ENCODE results near the gene SLC22A17. TPM values are rescaled to one million over a fixed set of nuclear protein-coding genes. Genes with fewer than 3 reads are reported as not detected.

Gene SLC22A17
- total RNA-seq, 1 donor from 2014 or later: 42.4 TPM

- TF ChIP-seq, protein P1, sequence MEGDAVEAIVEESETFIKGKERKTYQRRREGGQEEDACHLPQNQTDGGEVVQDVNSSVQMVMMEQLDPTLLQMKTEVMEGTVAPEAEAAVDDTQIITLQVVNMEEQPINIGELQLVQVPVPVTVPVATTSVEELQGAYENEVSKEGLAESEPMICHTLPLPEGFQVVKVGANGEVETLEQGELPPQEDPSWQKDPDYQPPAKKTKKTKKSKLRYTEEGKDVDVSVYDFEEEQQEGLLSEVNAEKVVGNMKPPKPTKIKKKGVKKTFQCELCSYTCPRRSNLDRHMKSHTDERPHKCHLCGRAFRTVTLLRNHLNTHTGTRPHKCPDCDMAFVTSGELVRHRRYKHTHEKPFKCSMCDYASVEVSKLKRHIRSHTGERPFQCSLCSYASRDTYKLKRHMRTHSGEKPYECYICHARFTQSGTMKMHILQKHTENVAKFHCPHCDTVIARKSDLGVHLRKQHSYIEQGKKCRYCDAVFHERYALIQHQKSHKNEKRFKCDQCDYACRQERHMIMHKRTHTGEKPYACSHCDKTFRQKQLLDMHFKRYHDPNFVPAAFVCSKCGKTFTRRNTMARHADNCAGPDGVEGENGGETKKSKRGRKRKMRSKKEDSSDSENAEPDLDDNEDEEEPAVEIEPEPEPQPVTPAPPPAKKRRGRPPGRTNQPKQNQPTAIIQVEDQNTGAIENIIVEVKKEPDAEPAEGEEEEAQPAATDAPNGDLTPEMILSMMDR (conservative IDR thresholded peaks at IDR 0.05): no peak
- H3K4me3 Mint-ChIP-seq: peak within 1 kb of the TSS; percentile 94
- peaks cover 47% of the 10 kb centered on the region for H3K4me1 Mint-ChIP-seq
- no peaks in the 10 kb centered on the region for H3K36me3 Mint-ChIP-seq (ENCODE audit: low read depth)
- DNase-seq (ENCODE audit: low read depth, low spot score): peak; percentile 49
- H3K27ac Mint-ChIP-seq (ENCODE audit: unreplicated experiment): peak within 1 kb of the TSS; percentile 97
- H3K9me3 Mint-ChIP-seq: no peaks in the 10 kb centered on the region
- no peaks in the 10 kb centered on the region for H3K27me3 Mint-ChIP-seq (ENCODE audit: low read depth)
These were observed 50.1 kb downstream of the SLC22A17 start, which contains the start of gene PPP1R3E for GRCh38 chr14:23302290-23303225. Gene PPP1R3E, minus strand, starts transcription at chr14:23302859. Its CDS starts 283 bp downstream, at chr14:23302576.

- H3K9me3 Mint-ChIP-seq: no peaks in the 10 kb centered on the region
- H3K27ac Mint-ChIP-seq (ENCODE audit: unreplicated experiment): peak overlapping the region; percentile 97
- H3K27me3 Mint-ChIP-seq (ENCODE audit: low read depth): no peaks in the 10 kb centered on the region
- TF ChIP-seq, protein P1 (conservative IDR thresholded peaks at IDR 0.05): no peak
- H3K4me1 Mint-ChIP-seq: peaks cover 41% of the 10 kb centered on the region
- H3K36me3 Mint-ChIP-seq (ENCODE audit: low read depth): no peaks in the 10 kb centered on the region
- DNase-seq (ENCODE audit: low read depth, low spot score): no peak
- peak overlapping the region; percentile 91 for H3K4me3 Mint-ChIP-seq
These were observed 50.8 kb downstream of the SLC22A17 start for GRCh38 chr14:23301969-23302289.

GRCh38 chr14:23301288-23301968 is 51.3 kb downstream of the SLC22A17 start:
- Mint-ChIP-seq H3K36me3 (ENCODE audit: low read depth) (no peaks in the 10 kb centered on the region), H3K27me3 (ENCODE audit: low read depth) (no peaks in the 10 kb centered on the region), H3K4me1 (peaks cover 44% of the 10 kb centered on the region), H3K4me3 (peak overlapping the region; percentile 95), H3K9me3 (no peaks in the 10 kb centered on the region), H3K27ac (ENCODE audit: unreplicated experiment) (peak overlapping the region; percentile 98)
- peak; percentile 96 for DNase-seq (ENCODE audit: low read depth, low spot score)
- TF ChIP-seq, protein P1 (conservative IDR thresholded peaks at IDR 0.05): peak; percentile 78

DNA sequence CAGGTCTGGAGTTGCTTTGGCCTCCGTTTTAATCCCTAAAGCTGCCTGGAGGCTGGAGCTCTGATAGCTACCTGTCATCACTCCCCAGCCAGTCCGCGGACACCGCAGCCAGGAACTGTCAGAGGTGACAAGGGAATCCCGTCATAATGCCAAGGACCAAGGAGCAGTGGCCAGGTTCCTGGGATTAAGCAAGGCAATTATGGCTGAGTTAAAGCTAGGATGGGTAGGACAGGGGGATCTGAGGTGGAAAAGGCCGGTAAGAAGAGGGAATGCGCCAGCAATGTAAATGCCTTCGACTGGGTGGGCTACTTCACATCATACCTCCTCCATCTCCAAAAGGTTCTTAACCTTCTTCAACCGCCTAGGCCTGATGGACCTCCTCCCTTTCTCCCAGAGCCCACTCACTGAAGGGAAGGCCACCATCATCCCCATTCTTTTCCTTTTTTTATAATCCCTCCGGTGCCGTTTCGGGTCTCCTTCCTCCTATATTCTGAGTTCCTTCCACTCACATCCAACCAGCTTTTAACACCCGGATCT is 51.9 kb downstream of the SLC22A17 start:
- Mint-ChIP-seq H3K36me3 (ENCODE audit: low read depth) (no peaks in the 10 kb centered on the region), H3K27ac (ENCODE audit: unreplicated experiment) (peak overlapping the region; percentile 97), H3K4me3 (peak overlapping the region; percentile 95), H3K4me1 (peaks cover 44% of the 10 kb centered on the region), H3K9me3 (no peaks in the 10 kb centered on the region), H3K27me3 (ENCODE audit: low read depth) (no peaks in the 10 kb centered on the region)
- DNase-seq (ENCODE audit: low read depth, low spot score): no peak
- TF ChIP-seq, protein P1 (conservative IDR thresholded peaks at IDR 0.05): no peak

DNA sequence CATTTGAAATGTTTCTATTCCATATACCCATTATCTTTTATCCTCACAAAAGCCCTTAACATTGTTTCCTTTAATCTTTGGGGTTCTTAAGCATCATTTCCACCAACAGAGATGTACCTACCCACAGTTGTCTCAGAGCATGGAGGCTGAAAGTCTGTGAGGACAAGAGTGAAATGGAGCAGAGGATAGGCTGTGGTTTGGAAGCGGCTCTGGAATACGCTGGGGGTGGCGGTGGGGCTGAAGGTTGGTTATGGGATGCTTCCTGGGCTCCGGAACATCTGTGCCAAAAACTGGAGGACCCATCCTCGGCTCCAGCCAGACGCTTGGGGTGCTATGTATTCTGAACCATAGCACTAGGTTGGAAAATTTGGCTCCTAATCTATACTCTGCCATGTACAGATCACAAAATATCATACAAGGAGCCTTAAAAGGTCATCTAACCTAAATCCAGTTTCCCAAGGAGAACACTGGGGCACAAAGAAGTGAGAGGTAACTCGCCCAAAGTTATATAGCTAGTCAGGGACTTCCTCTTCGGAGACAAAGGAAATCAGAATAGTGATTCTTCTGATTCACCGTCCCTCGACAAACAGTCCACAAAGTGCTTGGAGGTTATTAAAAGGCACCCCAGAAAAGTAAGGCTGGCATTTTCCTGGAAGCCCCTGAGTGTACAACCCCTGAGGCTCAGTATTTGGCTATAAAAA is 52.6 kb downstream of the SLC22A17 start:
- H3K27ac Mint-ChIP-seq (ENCODE audit: unreplicated experiment): peak overlapping the region; percentile 97
- DNase-seq (ENCODE audit: low read depth, low spot score): no peak
- H3K4me1 Mint-ChIP-seq: peaks cover 48% of the 10 kb centered on the region
- no peaks in the 10 kb centered on the region for H3K9me3 Mint-ChIP-seq
- TF ChIP-seq, protein P1 (conservative IDR thresholded peaks at IDR 0.05): no peak
- H3K36me3 Mint-ChIP-seq (ENCODE audit: low read depth): no peaks in the 10 kb centered on the region
- peak overlapping the region; percentile 95 for H3K4me3 Mint-ChIP-seq
- no peaks in the 10 kb centered on the region for H3K27me3 Mint-ChIP-seq (ENCODE audit: low read depth)
